Thoracic aorta (tissue), 2 donors: ENCODE measurements around the gene SPESP1. TPM values are rescaled to one million over a fixed set of nuclear protein-coding genes. Genes with fewer than 3 reads are reported as not detected.

Source experiments
- ATAC-seq: fragments of 150-250 bp; one replicate; pipeline ENCODE4 v1.8.0; 2017; ENCODE audit warnings: low read depth; ENCODE audit not compliant: insufficient number of reproducible peaks, low FRiP score
- DNase-seq: peaks from one replicate; pipeline ENCODE4 v3.0.0-alpha.2; 2020; ENCODE audit warnings: low spot score
- H3K27ac ChIP-seq, 2 donors: fragments of 200-600 bp; sonication (generic); 1 replicate in 1 of 2; 2 replicates in 1 of 2; pipeline ENCODE4 v1.5.1; 2016; ENCODE audit warnings: mild to moderate bottlenecking in 2 of 2, moderate library complexity in 2 of 2
- H3K27me3 ChIP-seq: fragments of 200-600 bp; sonication (generic); replicated peaks from 2 replicates; pipeline ENCODE4 v1.6.0; 2016; ENCODE audit warnings: mild to moderate bottlenecking; ENCODE audit not compliant: insufficient read depth
- H3K36me3 ChIP-seq: fragments of 200-600 bp; sonication (generic); one replicate; pipeline ENCODE4 v1.5.1; 2016
- H3K4me1 ChIP-seq, 2 donors: fragments of 200-600 bp; sonication (generic); 1 replicate in 1 of 2; 2 replicates in 1 of 2; pipeline versions ENCODE4 v1.5.1 to v1.6.0; 2016; ENCODE audit warnings: low read depth in 2 of 2, mild to moderate bottlenecking in 1 of 2; ENCODE audit not compliant: control insufficient read depth in 1 of 2
- H3K4me3 ChIP-seq: fragments of 200-600 bp; sonication (generic); 2 replicates; pipeline ENCODE4 v1.5.1; 2016; ENCODE audit warnings: mild to moderate bottlenecking
- H3K9me3 ChIP-seq: fragments of 200-600 bp; sonication (generic); 2 replicates; pipeline ENCODE4 v1.5.1; 2016
- CTCF ChIP-seq: fragments of 200-600 bp; sonication (generic); IDR thresholded peaks from one replicate; pipeline ENCODE4 v1.5.1; 2019; ENCODE audit warnings: antibody characterized with exemption
- total RNA-seq, 2 donors: library from RNA; depleted of rRNA; stranded (reverse); fragments of >200 nt; gene quantifications; one replicate each; pipeline versions ENCODE4 v1.1.0 to v1.2.3, GENCODE V29; 2016

SPESP1 gene
- total RNA-seq, 2 donors from 2014 or later: 2.7 to 3.3 TPM

- DNase-seq (no peak), ATAC-seq (no peak)
- TF ChIP-seq CTCF: no peak
- Histone ChIP-seq H3K27me3 (no peaks in the 10 kb centered on the region), H3K27ac (no peak overlapping the region), H3K9me3 (no peaks in the 10 kb centered on the region), H3K4me3 (no peak overlapping the region), H3K4me1 (peaks cover 0 to 9% of the 10 kb centered on the region in 2 donors), H3K36me3 (no peaks in the 10 kb centered on the region)
Observed at GRCh38 chr15:68989541-68990230, 59.4 kb downstream of the SPESP1 start.

GRCh38 chr15:68990231-68990991 is 60.1 kb downstream of the SPESP1 start:
- Histone ChIP-seq H3K36me3 (no peaks in the 10 kb centered on the region), H3K4me3 (no peak overlapping the region), H3K27ac (no peak overlapping the region), H3K9me3 (no peaks in the 10 kb centered on the region), H3K27me3 (no peaks in the 10 kb centered on the region), H3K4me1 (peaks cover 0 to 9% of the 10 kb centered on the region in 2 donors)
- no peak for TF ChIP-seq CTCF
- DNase-seq (no peak), ATAC-seq (no peak)

- no peak for DNase-seq
- no peak for ATAC-seq
- Histone ChIP-seq H3K4me1 (peaks cover 0 to 9% of the 10 kb centered on the region in 2 donors), H3K27me3 (no peaks in the 10 kb centered on the region), H3K36me3 (no peaks in the 10 kb centered on the region), H3K27ac (no peak overlapping the region), H3K9me3 (no peaks in the 10 kb centered on the region), H3K4me3 (no peak overlapping the region)
- no peak for TF ChIP-seq CTCF
Observed at GRCh38 chr15:68990992-68991500, 60.7 kb downstream of the SPESP1 start.

GRCh38 chr15:68991723-68992122 is 61.4 kb downstream of the SPESP1 start:
- no peak for DNase-seq

More at GRCh38 chr15:68991723-68992122, 61.4 kb downstream of the SPESP1 start:
- H3K27ac ChIP-seq: no peak overlapping the region
- ATAC-seq: no peak
- H3K27me3 ChIP-seq: no peaks in the 10 kb centered on the region
- H3K4me1 ChIP-seq: peaks cover 0 to 9% of the 10 kb centered on the region in 2 donors
- TF ChIP-seq CTCF: no peak
- no peaks in the 10 kb centered on the region for H3K36me3 ChIP-seq
- H3K9me3 ChIP-seq: no peaks in the 10 kb centered on the region
- no peak overlapping the region for H3K4me3 ChIP-seq
